A549 (cell line): ENCODE measurements around the gene MACF1. TPM values are rescaled to one million over a fixed set of nuclear protein-coding genes. Genes with fewer than 3 reads are reported as not detected.

Experiments
- ATAC-seq, 2 experiments: fragments of 200-7000 bp in 1 of 2; fragments of >200 bp in 1 of 2; cut with Nextera tagmentation in 1 of 2; cut with Tn5 transposase in 1 of 2; 3 replicates each; pipeline versions ENCODE4 v1.8.0 to v1.9.1; 2018 to 2020; ENCODE audit warnings: mild to moderate bottlenecking in 1 of 2, moderate library complexity in 1 of 2
- CTCF ChIA-PET: fragments of 300-600 bp; sonication (Branson Sonifier 250); formaldehyde crosslinking; extraction: SDS; loops from one replicate; lab custom pipeline; 2021; ENCODE audit warnings: antibody characterized with exemption, inconsistent platforms; lab: Yijun Ruan, JAX
- POLR2A ChIA-PET: fragments of 350-600 bp; formaldehyde crosslinking; extraction: SDS; loops from one replicate; lab custom pipeline; 2021; ENCODE audit warnings: antibody characterized with exemption, inconsistent platforms; lab: Yijun Ruan, JAX
- DNase-seq, 2 experiments: peaks; one replicate each; pipeline versions ENCODE4 v3.0.0 to v3.0.0-alpha.2; 2011 to 2016; ENCODE audit warnings: low read depth in 1 of 2, low spot score in 1 of 2
- FAIRE-seq: peaks from 2 replicates; lab custom pipeline; 2011; peaks lifted over from hg19 to GRCh38; lab: Jason Lieb, UNC
- H3K27ac ChIP-seq, 2 experiments: fragments of >200 bp; sonication (Bioruptor Twin); formaldehyde crosslinking; 3 replicates each; pipeline ENCODE4 v1.5.1; 2016 to 2017
- H3K4me1 ChIP-seq: fragments of >200 bp; sonication (Bioruptor Twin); formaldehyde crosslinking; 3 replicates; pipeline ENCODE4 v1.6.1; 2016
- H3K4me2 ChIP-seq: fragments of >200 bp; sonication (Bioruptor Twin); formaldehyde crosslinking; 3 replicates; pipeline ENCODE4 v1.6.1; 2016
- H3K4me3 ChIP-seq: fragments of >200 bp; sonication (Bioruptor Twin); formaldehyde crosslinking; 3 replicates; pipeline ENCODE4 v1.5.1; 2016
- H3K9me3 ChIP-seq: fragments of >200 bp; sonication (Bioruptor Twin); formaldehyde crosslinking; 3 replicates; pipeline ENCODE4 v1.6.1; 2016
- CHD2 ChIP-seq: fragments of 150-350 bp; IDR thresholded peaks from 2 replicates; pipeline ENCODE4 v1.6.1; 2014; ENCODE audit warnings: low read length; ENCODE audit not compliant: partially characterized antibody
- CTCF ChIP-seq: fragments of >200 bp; sonication (Bioruptor Twin); formaldehyde crosslinking; IDR thresholded peaks from 3 replicates; pipeline ENCODE4 v1.5.1; 2016
- EHMT2 ChIP-seq: fragments of 200-600 bp; sonication (generic); IDR thresholded peaks from 2 replicates; pipeline ENCODE4 v1.6.1; 2016; ENCODE audit warnings: antibody characterized with exemption, low read depth, mild to moderate bottlenecking, moderate library complexity
- FOSL2 ChIP-seq, 2 experiments: fragments of 450-650 bp in 1 of 2; fragments of >200 bp in 1 of 2; sonication (Bioruptor Twin) in 1 of 2; formaldehyde crosslinking; IDR thresholded peaks; 2 replicates each; pipeline versions ENCODE4 v1.5.0 to v1.6.1; 2016 to 2020; ENCODE audit warnings: mild to moderate bottlenecking in 1 of 2, moderate library complexity in 1 of 2
- HDAC2 ChIP-seq: fragments of 200-600 bp; sonication (generic); IDR thresholded peaks from 2 replicates; pipeline ENCODE4 v1.6.1; 2016
- HES2 ChIP-seq: fragments of >200 bp; sonication (Bioruptor Twin); formaldehyde crosslinking; IDR thresholded peaks from 2 replicates; pipeline ENCODE4 v1.6.1; 2016
- HEYL ChIP-seq: fragments of 250-450 bp; sonication (Bioruptor Pico); IDR thresholded peaks from 2 replicates; pipeline ENCODE4 v1.8.0; 2021; ENCODE audit warnings: mild to moderate bottlenecking, moderate library complexity
- HOXA7 ChIP-seq: fragments of 250-450 bp; sonication (Bioruptor Pico); IDR thresholded peaks from 2 replicates; pipeline ENCODE4 v1.5.0; 2020; ENCODE audit warnings: mild to moderate bottlenecking, moderate library complexity
- JUN ChIP-seq, 2 experiments: fragments of >200 bp; sonication (Bioruptor Twin); formaldehyde crosslinking; IDR thresholded peaks; 2 replicates in 1 of 2; 3 replicates in 1 of 2; pipeline ENCODE4 v1.6.1; 2016 to 2017
- MAZ ChIP-seq: fragments of 150-350 bp; IDR thresholded peaks from 2 replicates; pipeline ENCODE4 v1.6.1; 2014; ENCODE audit warnings: antibody characterized with exemption, low read depth, low read length, borderline replicate concordance
- RAD21 ChIP-seq, 2 experiments: fragments of >200 bp in 1 of 2; sonication (Bioruptor Twin) in 1 of 2; formaldehyde crosslinking in 1 of 2; IDR thresholded peaks in 1 of 2; conservative IDR thresholded peaks in 1 of 2; 2 replicates in 1 of 2; 3 replicates in 1 of 2; pipeline ENCODE4 v1.6.1; 2012 to 2018; ENCODE audit warnings: inconsistent platforms in 1 of 2
- SMC3 ChIP-seq: fragments of >200 bp; sonication (Bioruptor Twin); formaldehyde crosslinking; IDR thresholded peaks from 3 replicates; pipeline ENCODE4 v1.6.1; 2018; ENCODE audit warnings: inconsistent platforms
- TFCP2L1 ChIP-seq: fragments of 250-450 bp; sonication (Bioruptor Pico); IDR thresholded peaks from 2 replicates; pipeline ENCODE4 v1.5.0; 2021; ENCODE audit warnings: mild to moderate bottlenecking
- USF2 ChIP-seq: fragments of 450-650 bp; IDR thresholded peaks from 2 replicates; pipeline ENCODE4 v1.6.1; 2014; ENCODE audit warnings: antibody characterized with exemption
- ZFP36 ChIP-seq: fragments of 450-650 bp; IDR thresholded peaks from 2 replicates; pipeline ENCODE4 v1.6.1; 2014; ENCODE audit warnings: borderline replicate concordance; ENCODE audit not compliant: partially characterized antibody
- ZNF302 ChIP-seq: fragments of 250-450 bp; sonication (Bioruptor Pico); IDR thresholded peaks from 2 replicates; pipeline ENCODE4 v1.9.0; 2021; ENCODE audit warnings: inconsistent platforms, mild to moderate bottlenecking, moderate library complexity
- WGBS: methylation state at CpG from one replicate; pipeline ENCODE4 v1.1.6; 2017; ENCODE audit errors: missing lambda C conversion rate; 5-methylcytosine and 5-hydroxymethylcytosine counted together
- polyA plus RNA-seq, 4 experiments: library from polyadenylated mRNA; depleted of rRNA in 3 of 4; stranded (reverse); fragments of >200 nt; fragmentation: RNase III in 1 of 4; extraction: RNeasy Plus Mini Kit Qiagen cat#74134 plus additional on column Dnase treatment in 1 of 4; gene quantifications; 2 replicates in 3 of 4; 3 replicates in 1 of 4; pipeline ENCODE4 v1.2.3, GENCODE V29; 2011 to 2017
- TF ChIP-seq, protein P1 (sequence below): IDR thresholded peaks from 2 replicates; pipeline ENCODE4 v1.6.1; 2012

MACF1 gene
- polyA plus RNA-seq, 2 of the 4 experiments (the other 2 are of a cell fraction): 45.7 to 64.2 TPM

DNA sequence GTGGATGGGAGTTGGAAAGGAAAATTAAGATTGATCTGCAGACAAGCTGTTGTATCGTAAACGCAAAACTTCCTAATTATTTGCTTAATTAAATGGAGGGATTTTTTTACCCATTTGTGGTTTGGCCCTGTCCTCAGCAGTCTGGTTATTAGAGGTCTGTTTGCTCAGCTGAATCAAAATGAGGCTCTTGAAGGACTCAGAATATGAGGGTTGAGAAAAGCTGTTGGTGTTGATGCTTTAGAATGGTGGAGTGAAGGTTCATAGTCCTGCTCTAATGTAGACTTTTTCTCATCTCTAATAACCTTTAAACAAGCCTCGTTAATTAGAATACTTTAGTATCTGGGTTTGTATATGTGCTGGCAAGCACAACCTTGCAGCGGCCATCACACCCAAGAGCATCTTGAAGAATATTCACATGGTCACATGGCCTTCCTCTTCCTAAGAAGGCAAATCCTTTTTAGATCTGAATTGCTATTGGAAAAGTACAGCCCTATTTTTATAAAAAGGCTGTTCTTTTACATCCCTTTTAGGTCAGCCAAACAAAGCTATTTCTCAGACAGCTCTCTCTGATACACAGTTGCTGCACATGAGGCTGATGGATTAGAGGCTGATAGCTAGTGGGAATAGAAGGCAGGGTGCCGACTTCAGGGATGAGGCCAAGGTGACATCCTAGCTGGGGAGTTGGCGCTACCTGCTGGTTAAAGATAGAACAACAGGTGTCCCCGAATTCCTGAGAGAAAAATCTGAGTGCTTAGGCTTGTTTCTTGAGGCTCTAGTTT, 53.8 kb downstream of the MACF1 start:
- H3K9me3 ChIP-seq: no peaks in the 10 kb centered on the region
- H3K27ac ChIP-seq: peak overlapping the region in 1 of 2 experiments; percentile 33; a peak in 1 of 6 replicates
- peak; percentile 64 to 80 for DNase-seq
- ChIA-PET POLR2A (interaction anchor here (1.1 kb wide), 1 partner anchor 66 kb away, joined by 7 read pairs; no protein-coding TSS in a partner anchor), CTCF (interaction anchor here (0.6 to 7.5 kb wide), 47 partner anchors 8 to 199 kb away, joined by 3 to 95 read pairs (median 5); partner anchors contain the start of gene MACF1)
- no peak for FAIRE-seq
- peak; percentile 90 to 94 for ATAC-seq
- H3K4me2 ChIP-seq: no peak overlapping the region
- H3K4me3 ChIP-seq: no peak overlapping the region
- WGBS: 45% methylated on average over 7 of the region's 7 CpGs
- TF ChIP-seq CTCF: peak; percentile 84
- TF ChIP-seq ZFP36: no peak
- TF ChIP-seq TFCP2L1 (CRISPR knock-in tag): no peak
- no peak for TF ChIP-seq EHMT2
- TF ChIP-seq, protein P1, sequence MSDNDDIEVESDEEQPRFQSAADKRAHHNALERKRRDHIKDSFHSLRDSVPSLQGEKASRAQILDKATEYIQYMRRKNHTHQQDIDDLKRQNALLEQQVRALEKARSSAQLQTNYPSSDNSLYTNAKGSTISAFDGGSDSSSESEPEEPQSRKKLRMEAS: peak; percentile 19; the same call in 1 of the 2 replicates
- no peak for TF ChIP-seq CHD2
- peak; percentile 36 for TF ChIP-seq USF2
- no peak for TF ChIP-seq HEYL
- TF ChIP-seq RAD21 (conservative IDR thresholded peaks at IDR 0.05 in 1 of 2, IDR thresholded peaks at IDR 0.05 in 1 of 2): peak; percentile 91 to 93
- no peak for TF ChIP-seq HDAC2
- TF ChIP-seq SMC3: peak; percentile 93
- H3K4me1 ChIP-seq: 0 out of 3 replicates have a peak, but pooled peaks cover 6% of the 10 kb centered on the region

GRCh38 chr1:39258925-39259244, 54.4 kb downstream of the MACF1 start:
- Histone ChIP-seq H3K4me3 (no peak overlapping the region), H3K4me1 (0 out of 3 replicates have a peak, but pooled peaks cover 6% of the 10 kb centered on the region), H3K4me2 (no peak overlapping the region), H3K27ac (peak overlapping the region in 1 of 2 experiments; percentile 33; a peak in 1 of 6 replicates), H3K9me3 (no peaks in the 10 kb centered on the region)
- POLR2A ChIA-PET: interaction anchor here (1.1 kb wide), 1 partner anchor 67 kb away, joined by 7 read pairs; no protein-coding TSS in a partner anchor
- CTCF ChIA-PET: interaction anchor here (0.6 to 7.5 kb wide), 45 partner anchors 8 to 277 kb away, joined by 3 to 95 read pairs (median 5); partner anchors contain the start of gene MACF1
- no peak for FAIRE-seq
- DNase-seq: no peak
- peak in 1 of 2 experiments; percentile 60; a peak in 4 of 6 replicates for ATAC-seq
- TF ChIP-seq FOSL2 (IDR thresholded peaks at IDR 0.05) (no peak), FOSL2 (CRISPR knock-in tag; IDR thresholded peaks at IDR 0.05) (no peak), CTCF (0 out of 3 replicates have a peak, but pooled peaks have one; percentile 22), JUN (IDR thresholded peaks at IDR 0.05) (no peak), HES2 (no peak), EHMT2 (no peak), ZNF302 (no peak), HOXA7 (CRISPR knock-in tag) (no peak), MAZ (no peak)
- TF ChIP-seq, all 56 proteins: peak for 1
